Activated T-helper 2 cell treated with anti-CD3 and anti-CD28 coated beads, Interferon-gamma antibody, Interleukin-2, Interleukin-4, amounts not matched to agents 10 μg/mL and 5 μg/mL and 100 μg/mL, durations not matched to agents 14 hours and 24 hours and 36 hours (primary cell): Measurements from ENCODE around the gene DCDC1. TPM values are rescaled to one million over a fixed set of nuclear protein-coding genes. Genes with fewer than 3 reads are reported as not detected.

ENCODE experiments used
- DNase-seq: peaks from one replicate; pipeline ENCODE4 v3.0.0; 2021; ENCODE audit warnings: low spot score
- H3K27ac Mint-ChIP-seq: one replicate; pipeline ENCODE4 v1.8.0; 2021; ENCODE audit warnings: mixed read lengths
- H3K27me3 Mint-ChIP-seq: one replicate; pipeline ENCODE4 v1.8.0; 2021; ENCODE audit warnings: low read depth, mixed read lengths
- H3K36me3 Mint-ChIP-seq: one replicate; pipeline ENCODE4 v1.8.0; 2021; ENCODE audit warnings: low read depth, mixed read lengths
- H3K4me1 Mint-ChIP-seq: one replicate; pipeline ENCODE4 v1.8.0; 2021; ENCODE audit warnings: low read depth, mixed read lengths
- H3K4me3 Mint-ChIP-seq: one replicate; pipeline ENCODE4 v1.8.0; 2021; ENCODE audit warnings: low read depth, mild to moderate bottlenecking, moderate library complexity, mixed read lengths
- H3K9me3 Mint-ChIP-seq: one replicate; pipeline ENCODE4 v1.8.0; 2021; ENCODE audit warnings: mixed read lengths
- intact Hi-C: fragments of 100-400 bp; cut with micrococcal nuclease; formaldehyde crosslinking; loops from one replicate; pipeline ENCODE4 v1.15.1; 2023
- total RNA-seq: library from RNA; stranded (reverse); gene quantifications from 2 replicates; pipeline ENCODE4 v1.2.3, GENCODE V29; 2022

The DCDC1 gene
- total RNA-seq, 1 donor from 2014 or later, result not detected

GRCh38 chr11:30879322-30880005, 490.1 kb downstream of the DCDC1 start:
- Mint-ChIP-seq H3K27ac (no peak overlapping the region), H3K4me3 (no peak overlapping the region), H3K9me3 (no peaks in the 10 kb centered on the region), H3K4me1 (no peaks in the 10 kb centered on the region), H3K27me3 (no peaks in the 10 kb centered on the region), H3K36me3 (no peaks in the 10 kb centered on the region)
- intact Hi-C loops, result no loop called here
- DNase-seq, result no peak

DNA sequence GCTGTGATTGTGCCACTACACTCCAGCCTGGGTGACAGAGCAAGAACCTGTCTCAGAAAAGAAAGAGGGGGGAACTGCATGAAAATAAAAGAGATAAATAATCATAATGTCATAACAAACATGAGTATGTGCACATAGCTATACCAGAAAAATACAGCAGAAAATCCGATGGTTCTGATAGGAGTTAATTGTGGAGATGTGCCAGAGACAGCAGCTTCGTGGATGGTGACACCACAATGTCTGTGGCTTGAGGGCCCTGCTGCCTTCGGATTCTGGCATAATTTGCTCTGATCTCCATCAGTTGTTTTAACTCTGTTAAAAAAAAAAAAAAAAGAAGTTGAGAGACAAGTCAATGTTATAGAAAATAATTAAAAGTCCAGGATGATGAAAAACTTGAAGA, 491.1 kb downstream of the DCDC1 start:
- Mint-ChIP-seq H3K27me3 (no peaks in the 10 kb centered on the region), H3K4me1 (no peaks in the 10 kb centered on the region), H3K36me3 (no peaks in the 10 kb centered on the region), H3K4me3 (no peak overlapping the region), H3K9me3 (no peaks in the 10 kb centered on the region), H3K27ac (no peak overlapping the region)
- intact Hi-C loops, result no loop called here
- DNase-seq, result no peak

- intact Hi-C loops, result no loop called here
- Mint-ChIP-seq H3K4me3 (no peak overlapping the region), H3K36me3 (no peaks in the 10 kb centered on the region), H3K27me3 (no peaks in the 10 kb centered on the region), H3K4me1 (no peaks in the 10 kb centered on the region), H3K9me3 (no peaks in the 10 kb centered on the region), H3K27ac (no peak overlapping the region)
- DNase-seq, result no peak
Observed at GRCh38 chr11:30876663-30877396, 492.7 kb downstream of the DCDC1 start.

- Mint-ChIP-seq H3K9me3 (no peaks in the 10 kb centered on the region), H3K4me3 (no peak overlapping the region), H3K4me1 (no peaks in the 10 kb centered on the region), H3K27me3 (no peaks in the 10 kb centered on the region), H3K36me3 (no peaks in the 10 kb centered on the region), H3K27ac (no peak overlapping the region)
- intact Hi-C loops, result no loop called here
- no peak for DNase-seq
Observed at GRCh38 chr11:30876228-30876627, 493.3 kb downstream of the DCDC1 start.

DNA sequence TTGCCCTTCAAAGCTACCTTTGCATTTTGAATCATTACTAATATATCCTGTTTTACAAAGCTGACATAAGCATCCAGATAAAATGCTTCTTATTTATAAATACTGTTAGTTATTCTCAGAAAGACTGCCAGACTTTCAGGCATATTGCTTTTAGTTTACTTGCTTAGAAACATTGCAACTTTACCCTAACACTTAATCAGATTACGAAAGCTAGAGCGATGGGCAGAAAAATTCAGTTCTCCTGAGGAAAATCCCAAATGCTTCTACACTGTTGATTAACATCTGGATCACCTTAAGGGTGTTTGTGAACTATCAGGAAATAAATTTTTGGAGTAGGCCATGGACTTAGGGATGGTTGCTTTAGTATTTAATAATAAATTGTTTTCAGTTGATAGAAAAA, 493.7 kb downstream of the DCDC1 start:
- Mint-ChIP-seq H3K4me3 (no peak overlapping the region), H3K27me3 (no peaks in the 10 kb centered on the region), H3K36me3 (no peaks in the 10 kb centered on the region), H3K4me1 (no peaks in the 10 kb centered on the region), H3K9me3 (no peaks in the 10 kb centered on the region), H3K27ac (no peak overlapping the region)
- intact Hi-C loops, result no loop called here
- DNase-seq, result no peak

GRCh38 chr11:30873924-30874610, 495.5 kb downstream of the DCDC1 start:
- no peak for DNase-seq
- no peak overlapping the region for H3K4me3 Mint-ChIP-seq
- H3K27ac Mint-ChIP-seq, result no peak overlapping the region
- H3K9me3 Mint-ChIP-seq, result no peaks in the 10 kb centered on the region
- intact Hi-C loops, result no loop called here
- no peaks in the 10 kb centered on the region for H3K36me3 Mint-ChIP-seq
- H3K4me1 Mint-ChIP-seq, result no peaks in the 10 kb centered on the region
- H3K27me3 Mint-ChIP-seq, result no peaks in the 10 kb centered on the region

DNA sequence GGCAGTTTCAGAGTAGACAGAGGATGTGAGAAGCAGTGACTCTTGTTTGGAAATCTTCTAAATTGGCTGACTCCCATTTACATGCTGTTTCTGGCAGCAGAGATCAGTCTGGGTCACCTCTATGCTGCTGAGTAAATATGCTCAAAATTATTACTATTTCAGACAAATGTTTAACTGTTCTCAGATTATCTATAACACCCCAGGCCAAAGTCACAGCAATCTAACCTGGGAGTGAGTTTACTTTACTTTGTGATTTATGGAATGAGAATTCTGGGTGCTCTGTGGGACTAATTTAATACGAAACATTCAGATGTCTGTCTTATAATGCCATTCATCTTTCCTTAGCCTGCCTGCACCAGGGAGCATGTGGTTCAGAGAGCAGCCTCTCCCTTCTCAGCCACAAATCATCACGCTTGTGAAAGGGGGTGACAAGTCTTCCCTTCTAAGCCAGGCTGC, 500.9 kb downstream of the DCDC1 start:
- Mint-ChIP-seq H3K4me1 (no peaks in the 10 kb centered on the region), H3K4me3 (no peak overlapping the region)
- intact Hi-C loops, result no loop called here

GRCh38 chr11:30863209-30863608, 506.3 kb downstream of the DCDC1 start:
- no peak for DNase-seq
- intact Hi-C loops, result no loop called here
- Mint-ChIP-seq H3K36me3 (no peaks in the 10 kb centered on the region), H3K27ac (no peak overlapping the region), H3K27me3 (no peaks in the 10 kb centered on the region), H3K4me3 (no peak overlapping the region), H3K9me3 (no peaks in the 10 kb centered on the region), H3K4me1 (no peaks in the 10 kb centered on the region)

More for the DNA sequence above, 500.9 kb downstream of the DCDC1 start:
- Mint-ChIP-seq H3K27ac (no peak overlapping the region), H3K9me3 (no peaks in the 10 kb centered on the region), H3K36me3 (no peaks in the 10 kb centered on the region), H3K27me3 (no peaks in the 10 kb centered on the region)
- no peak for DNase-seq

- intact Hi-C loops, result no loop called here
- H3K4me1 Mint-ChIP-seq, result no peaks in the 10 kb centered on the region
- no peak for DNase-seq
- no peak overlapping the region for H3K27ac Mint-ChIP-seq
- no peaks in the 10 kb centered on the region for H3K9me3 Mint-ChIP-seq
- no peaks in the 10 kb centered on the region for H3K27me3 Mint-ChIP-seq
- H3K36me3 Mint-ChIP-seq, result no peaks in the 10 kb centered on the region
- no peak overlapping the region for H3K4me3 Mint-ChIP-seq
Observed at GRCh38 chr11:30861531-30861930, 508.0 kb downstream of the DCDC1 start.

GRCh38 chr11:30861064-30861463, 508.5 kb downstream of the DCDC1 start:
- Mint-ChIP-seq H3K4me3 (no peak overlapping the region), H3K36me3 (no peaks in the 10 kb centered on the region), H3K27ac (no peak overlapping the region), H3K4me1 (no peaks in the 10 kb centered on the region), H3K9me3 (no peaks in the 10 kb centered on the region), H3K27me3 (no peaks in the 10 kb centered on the region)
- intact Hi-C loops, result no loop called here
- DNase-seq, result no peak

- Mint-ChIP-seq H3K27ac (no peak overlapping the region), H3K4me1 (no peaks in the 10 kb centered on the region), H3K36me3 (no peaks in the 10 kb centered on the region), H3K9me3 (no peaks in the 10 kb centered on the region), H3K27me3 (no peaks in the 10 kb centered on the region), H3K4me3 (no peak overlapping the region)
- DNase-seq, result no peak
- intact Hi-C loops, result no loop called here
Observed at GRCh38 chr11:30860146-30860545, 509.4 kb downstream of the DCDC1 start.

- intact Hi-C loops, result no loop called here
- DNase-seq, result no peak
- Mint-ChIP-seq H3K4me3 (no peak overlapping the region), H3K27ac (no peak overlapping the region), H3K36me3 (no peaks in the 10 kb centered on the region), H3K27me3 (no peaks in the 10 kb centered on the region), H3K9me3 (no peaks in the 10 kb centered on the region), H3K4me1 (no peaks in the 10 kb centered on the region)
Observed at GRCh38 chr11:30859669-30860068, 509.9 kb downstream of the DCDC1 start.

GRCh38 chr11:30855383-30856006, 514.0 kb downstream of the DCDC1 start:
- no peaks in the 10 kb centered on the region for H3K27me3 Mint-ChIP-seq
- no peak for DNase-seq
- H3K36me3 Mint-ChIP-seq, result no peaks in the 10 kb centered on the region
- no peak overlapping the region for H3K4me3 Mint-ChIP-seq
- intact Hi-C loops, result no loop called here
- no peaks in the 10 kb centered on the region for H3K9me3 Mint-ChIP-seq
- H3K4me1 Mint-ChIP-seq, result no peaks in the 10 kb centered on the region
- no peak overlapping the region for H3K27ac Mint-ChIP-seq
